HG02610 (cell line): ENCODE measurements around the gene FOXQ1.

ENCODE experiments used
- ATAC-seq: cut with Tn5 transposase; IDR thresholded peaks from one replicate; pipeline ENCODE4 v1.9.1; 2021; ENCODE audit warnings: mild to moderate bottlenecking, moderate library complexity; ENCODE audit not compliant: unreplicated experiment

The FOXQ1 gene

GRCh38 chr6:1290086-1290485, 21.8 kb upstream of the FOXQ1 start:
- ATAC-seq = no peak

- no peak for ATAC-seq
These were observed 21.1 kb upstream of the FOXQ1 start for GRCh38 chr6:1290805-1291204.

- ATAC-seq = no peak
These were observed 20.5 kb upstream of the FOXQ1 start for GRCh38 chr6:1291381-1291780.

DNA sequence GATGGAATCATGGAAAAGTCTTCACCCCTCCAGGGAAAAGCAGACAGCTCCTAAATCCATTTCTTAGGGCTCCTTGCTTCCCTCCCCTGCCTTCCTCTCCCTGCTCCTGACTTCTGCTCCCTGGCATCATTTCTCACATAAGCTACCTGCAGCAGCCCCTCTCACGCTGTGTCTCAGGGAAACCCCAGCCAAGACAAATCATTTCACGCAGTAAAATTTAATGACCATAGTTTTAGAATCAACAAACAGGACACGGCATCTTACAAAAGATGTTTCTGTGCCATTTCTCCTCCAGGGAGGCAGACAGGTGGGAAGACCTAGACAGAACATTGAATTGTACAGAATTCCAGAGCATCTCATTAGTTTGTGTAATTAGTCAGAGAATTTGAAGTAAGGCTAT, 16.5 kb upstream of the FOXQ1 start:
- ATAC-seq = no peak

DNA sequence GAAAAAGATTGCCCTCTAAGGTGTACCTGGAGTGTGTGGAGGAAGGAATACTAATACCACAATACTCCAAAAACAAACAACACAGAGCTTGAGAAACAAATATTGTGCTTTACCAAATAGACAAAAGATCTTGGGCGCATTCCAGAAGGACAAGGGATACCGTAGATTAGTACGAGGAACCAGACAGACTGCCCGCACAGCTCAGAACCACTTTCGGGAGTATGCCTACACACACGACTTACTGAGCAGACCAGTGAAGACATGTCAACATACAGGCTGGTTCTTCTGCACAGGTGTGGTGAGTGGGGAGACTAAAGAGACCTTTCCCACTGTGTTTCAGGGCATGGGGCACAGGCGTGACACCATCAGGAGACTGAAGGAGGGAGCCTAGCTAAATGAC, 15.8 kb upstream of the FOXQ1 start:
- ATAC-seq = no peak

- ATAC-seq = no peak
These were observed 15.4 kb upstream of the FOXQ1 start for GRCh38 chr6:1296542-1296941.

GRCh38 chr6:1297746-1298145, 14.2 kb upstream of the FOXQ1 start:
- ATAC-seq = no peak

GRCh38 chr6:1298768-1299167, 13.1 kb upstream of the FOXQ1 start:
- ATAC-seq = no peak

DNA sequence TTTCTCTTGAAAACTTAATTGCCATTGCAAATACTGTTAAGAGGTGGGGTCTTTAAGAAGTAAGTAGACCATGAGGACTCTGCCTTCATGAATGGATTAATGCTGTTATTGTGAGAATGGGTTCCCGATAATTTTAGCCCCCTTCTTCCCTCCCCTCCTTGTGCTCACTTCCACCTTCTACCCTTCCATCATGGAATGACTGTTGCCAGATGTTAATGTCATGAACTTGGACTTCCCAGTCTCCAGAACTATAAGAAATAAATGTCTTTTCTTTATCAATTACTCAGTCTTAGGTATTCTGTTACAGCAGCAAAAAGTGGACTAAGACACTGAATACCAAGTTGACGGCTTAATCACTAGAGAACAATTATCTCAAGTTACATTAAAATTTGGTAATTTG, 5.8 kb upstream of the FOXQ1 start:
- ATAC-seq = no peak

DNA sequence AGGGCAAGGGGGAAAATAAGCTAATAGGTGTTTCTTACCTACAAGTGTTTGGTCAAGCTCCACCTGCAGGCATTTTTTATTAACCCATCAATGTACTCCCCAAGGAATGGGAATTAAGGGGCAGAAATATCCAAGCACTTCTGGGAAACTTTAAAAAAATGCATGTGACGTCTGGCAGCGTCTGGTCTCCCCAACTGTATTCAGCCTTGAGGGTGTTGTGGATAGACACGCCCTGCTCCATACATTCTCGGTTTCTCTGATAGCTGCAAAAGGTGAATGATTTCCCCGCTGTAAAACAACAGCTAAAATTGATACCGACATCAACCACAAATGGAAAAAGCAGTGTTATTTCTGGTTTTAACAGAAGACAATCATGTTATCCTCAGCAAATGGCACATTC, 2.5 kb upstream of the FOXQ1 start:
- no peak for ATAC-seq

DNA sequence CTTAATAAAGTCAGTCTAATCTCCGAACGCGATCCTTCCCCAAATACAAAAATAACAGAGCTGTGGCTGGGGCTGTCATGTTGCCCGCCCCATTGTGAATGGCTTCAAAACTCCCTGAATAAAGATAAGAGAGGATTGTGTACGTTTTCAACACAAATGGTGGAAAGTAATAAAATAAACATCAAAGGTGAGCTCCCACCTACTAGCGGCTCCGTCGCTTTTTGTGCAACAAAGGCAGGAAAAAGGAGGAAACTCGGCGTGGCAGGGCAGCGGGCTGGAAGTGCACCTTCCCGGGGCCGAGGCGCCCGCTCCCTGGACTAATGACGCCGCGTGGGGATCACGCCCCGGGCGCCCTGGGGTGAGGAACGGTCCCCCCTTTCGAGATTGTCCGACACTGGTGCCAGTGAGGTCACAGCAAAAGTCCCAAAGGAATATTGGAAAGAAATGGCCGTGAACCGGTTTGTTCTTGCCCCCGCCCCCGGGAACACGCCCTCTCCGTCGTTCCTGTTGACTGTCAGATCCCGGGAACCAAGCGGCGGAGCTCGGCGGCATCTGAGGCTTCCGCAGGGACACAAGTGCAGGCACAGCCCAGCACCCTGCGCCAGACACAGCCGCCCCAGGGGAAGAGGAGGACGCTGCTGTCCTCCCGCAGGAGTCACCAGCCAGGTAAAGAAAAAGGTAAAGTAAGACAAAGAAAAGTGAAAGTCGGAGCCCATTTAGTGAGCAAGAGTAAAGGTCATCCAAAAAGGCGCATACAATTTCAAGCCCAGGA, 1.1 kb upstream of the FOXQ1 start:
- no peak for ATAC-seq

DNA sequence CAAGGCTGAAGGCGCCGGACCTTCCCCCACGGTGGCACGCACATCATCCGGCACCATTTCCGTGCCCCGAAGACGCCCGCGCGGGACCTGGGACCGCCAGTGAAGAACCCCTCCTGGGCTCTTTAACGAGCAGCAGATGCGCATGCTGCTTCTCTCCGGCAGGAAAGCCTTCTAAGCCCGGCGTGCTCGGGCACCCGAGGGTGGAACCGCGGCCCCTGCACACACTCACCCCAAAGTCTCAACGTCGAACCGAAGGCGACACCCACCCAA, 240 bp downstream of the FOXQ1 start:
- no peak for ATAC-seq

GRCh38 chr6:1312473-1313367, 822 bp downstream of the FOXQ1 start:
- ATAC-seq = no peak

DNA sequence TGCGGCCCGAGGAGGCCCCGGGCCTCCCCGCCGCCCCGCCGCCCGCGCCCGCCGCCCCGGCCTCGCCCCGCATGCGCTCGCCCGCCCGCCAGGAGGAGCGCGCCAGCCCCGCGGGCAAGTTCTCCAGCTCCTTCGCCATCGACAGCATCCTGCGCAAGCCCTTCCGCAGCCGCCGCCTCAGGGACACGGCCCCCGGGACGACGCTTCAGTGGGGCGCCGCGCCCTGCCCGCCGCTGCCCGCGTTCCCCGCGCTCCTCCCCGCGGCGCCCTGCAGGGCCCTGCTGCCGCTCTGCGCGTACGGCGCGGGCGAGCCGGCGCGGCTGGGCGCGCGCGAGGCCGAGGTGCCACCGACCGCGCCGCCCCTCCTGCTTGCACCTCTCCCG, 1.5 kb downstream of the FOXQ1 start:
- ATAC-seq = no peak

- ATAC-seq = no peak
These were observed 2.0 kb downstream of the FOXQ1 start for GRCh38 chr6:1313767-1314503.

DNA sequence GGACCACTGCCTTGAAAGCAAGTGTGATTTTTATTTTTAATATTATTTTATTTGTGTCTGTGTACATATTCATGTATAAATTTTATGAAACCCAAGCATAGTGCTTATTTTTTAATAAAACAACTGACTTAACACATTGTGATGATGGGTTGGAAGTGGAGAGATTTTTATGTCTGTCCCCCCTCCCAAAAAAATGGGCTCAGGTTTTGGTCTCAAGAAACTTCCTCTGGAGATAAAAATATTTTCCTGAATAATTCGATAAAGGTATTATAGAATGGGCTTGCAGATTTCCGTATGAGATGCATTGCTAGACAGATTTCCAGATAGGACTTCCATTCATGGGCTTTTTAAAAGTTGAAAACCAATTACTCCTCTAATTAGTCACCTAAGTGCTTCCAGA, 2.7 kb downstream of the FOXQ1 start:
- ATAC-seq = no peak

- ATAC-seq = no peak
These were observed 3.3 kb downstream of the FOXQ1 start for GRCh38 chr6:1315201-1315559.

GRCh38 chr6:1315560-1316386, 3.9 kb downstream of the FOXQ1 start:
- ATAC-seq = no peak

GRCh38 chr6:1316489-1316971, 4.6 kb downstream of the FOXQ1 start:
- no peak for ATAC-seq

- no peak for ATAC-seq
These were observed 5.5 kb downstream of the FOXQ1 start for GRCh38 chr6:1317302-1317815.

GRCh38 chr6:1318036-1318435, 6.1 kb downstream of the FOXQ1 start:
- ATAC-seq = no peak
